GM19467 (cell line): ENCODE data around the gene FLCN.
"Not testable (repeated sequence)": the region's sequence is repeated elsewhere in the genome, so short reads cannot be mapped to it uniquely, and the experiment has no call there.

Experiments
- ATAC-seq: cut with Tn5 transposase; IDR thresholded peaks from one replicate; pipeline ENCODE4 v1.9.1; 2021; ENCODE audit warnings: mild to moderate bottlenecking, moderate library complexity; ENCODE audit not compliant: unreplicated experiment

The FLCN gene

GRCh38 chr17:17188586-17188985, 48.4 kb downstream of the FLCN start:
- no peak for ATAC-seq

GRCh38 chr17:17186551-17187505, 50.1 kb downstream of the FLCN start:
- ATAC-seq = no peak

DNA sequence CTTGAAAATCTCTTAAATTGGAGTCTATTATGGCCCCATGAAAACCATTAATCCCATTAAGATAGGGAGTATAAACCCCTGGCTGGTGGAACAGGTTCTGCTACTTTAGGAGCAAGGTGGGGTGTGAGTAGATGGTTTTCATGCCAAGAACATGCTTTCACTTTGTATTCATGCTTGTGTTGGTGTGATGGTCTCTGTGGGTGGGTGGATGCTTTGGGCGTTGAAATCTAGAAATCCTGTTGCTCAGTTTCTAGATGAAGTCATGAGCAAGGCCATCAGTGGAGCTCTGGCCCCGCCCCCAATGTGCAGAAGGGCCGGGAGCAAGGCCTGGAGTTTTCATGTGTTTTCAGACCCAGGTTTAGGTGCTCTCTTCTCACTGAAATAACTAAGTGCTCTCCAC, 50.9 kb downstream of the FLCN start:
- ATAC-seq = no peak

DNA sequence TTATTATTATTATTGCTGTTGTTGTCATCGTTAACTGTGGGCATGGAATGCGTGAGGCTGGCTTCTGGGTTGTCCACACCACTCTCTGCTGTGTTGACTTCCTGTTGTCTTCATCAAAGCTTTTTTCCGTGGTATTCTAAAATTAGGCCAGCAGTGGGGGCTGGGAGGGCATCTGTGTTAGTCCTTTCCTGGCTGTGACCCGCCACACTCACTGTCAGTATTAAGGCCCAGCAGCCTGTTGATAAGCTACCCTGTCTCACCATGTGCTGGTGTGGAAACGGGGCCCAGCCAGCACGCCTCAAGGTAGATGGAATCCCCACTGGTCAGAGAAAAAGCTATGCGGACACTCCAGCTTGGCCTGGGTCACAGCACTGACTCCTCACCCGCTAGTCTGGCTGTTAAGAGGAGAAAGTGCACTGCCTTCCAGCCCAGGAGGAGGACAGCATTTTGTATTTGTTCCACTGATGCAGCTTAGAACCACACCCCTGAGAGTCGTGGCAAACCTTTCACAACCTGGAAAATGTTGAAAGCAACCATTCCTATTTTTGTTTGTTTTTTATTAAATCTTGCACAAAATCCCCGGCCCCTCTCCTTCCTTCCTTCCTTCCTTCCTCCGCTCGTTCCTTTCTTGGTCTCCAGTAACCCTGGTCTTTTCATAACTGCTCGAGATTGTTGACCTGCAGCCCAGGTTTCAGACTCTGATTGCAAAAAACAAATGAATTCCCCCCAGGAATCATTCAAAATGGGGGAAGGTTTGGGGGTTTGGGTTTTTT, 51.8 kb downstream of the FLCN start:
- ATAC-seq = not testable (repeated sequence)

GRCh38 chr17:17183744-17184143, 53.2 kb downstream of the FLCN start:
- no peak for ATAC-seq

DNA sequence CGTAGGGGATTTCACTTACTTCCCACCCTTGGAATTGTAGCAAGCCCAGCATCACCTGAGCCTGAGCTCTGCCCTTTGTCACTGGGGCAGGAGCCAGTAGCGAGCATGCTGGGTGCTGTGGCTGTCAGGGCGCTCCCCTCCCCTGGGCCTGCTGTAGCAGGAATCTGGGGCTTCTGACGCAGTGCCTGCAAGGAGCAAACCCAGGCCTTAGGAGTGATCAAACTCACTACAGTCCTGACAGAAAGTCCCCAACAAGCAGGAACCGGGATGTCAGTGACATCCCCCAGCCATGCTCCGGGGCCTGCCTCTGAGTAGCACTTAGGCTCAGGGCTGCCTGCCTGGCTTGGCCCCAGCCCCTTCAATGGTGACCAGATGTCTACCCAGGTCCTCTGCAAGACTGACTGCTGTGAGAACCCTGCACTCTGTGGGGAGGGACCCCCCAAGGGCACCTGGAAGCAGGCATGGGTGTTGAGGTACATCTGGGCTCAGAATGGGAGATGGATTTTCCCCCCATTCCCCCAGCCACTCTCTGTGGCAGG, 54.3 kb downstream of the FLCN start:
- no peak for ATAC-seq

DNA sequence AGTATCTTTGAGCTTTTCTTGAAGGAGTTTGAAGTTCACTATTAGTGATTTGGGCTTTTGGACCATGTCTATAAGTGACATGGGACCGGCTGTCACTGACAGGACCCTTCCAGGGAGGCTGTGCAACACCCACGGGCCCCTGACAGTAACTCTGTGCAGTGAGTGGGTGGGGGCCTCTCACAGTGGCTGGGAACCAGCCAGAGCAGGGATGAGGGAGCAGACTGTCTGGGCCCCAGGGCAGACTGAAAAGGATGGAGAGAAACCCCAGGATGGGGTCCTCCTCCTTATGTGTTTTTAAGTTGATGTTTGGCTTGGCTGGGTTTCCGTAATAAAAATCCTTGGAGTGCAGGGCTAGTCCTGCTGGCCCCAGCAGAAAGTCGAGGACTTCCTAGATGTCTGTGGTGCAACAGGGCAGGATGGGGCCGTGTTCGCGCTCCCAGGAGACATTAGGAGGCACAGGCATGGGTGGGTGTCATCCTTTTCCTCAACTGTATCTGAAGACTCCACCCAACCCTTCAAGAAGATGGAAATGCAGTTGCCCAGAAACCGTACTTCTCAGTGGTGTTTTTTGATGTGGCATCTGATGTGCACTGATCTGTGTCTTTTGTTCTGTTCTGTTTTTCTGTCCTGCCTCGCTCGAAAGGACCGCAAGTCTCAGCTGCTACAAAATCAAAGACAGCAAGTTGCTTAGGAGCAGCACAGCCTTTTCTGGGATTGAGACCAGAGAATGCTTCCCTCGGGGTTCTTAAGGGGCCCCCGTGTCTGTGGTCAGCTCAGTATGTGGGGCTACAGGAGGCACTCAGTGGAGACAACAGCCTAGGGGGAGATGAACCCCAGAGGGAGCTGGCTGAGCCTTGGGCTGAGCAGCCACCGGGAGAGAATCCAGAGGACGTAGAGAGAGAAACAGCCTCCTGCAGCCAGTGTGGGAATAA, 55.0 kb downstream of the FLCN start:
- ATAC-seq = no peak

GRCh38 chr17:17180741-17181525, 56.0 kb downstream of the FLCN start:
- no peak for ATAC-seq

DNA sequence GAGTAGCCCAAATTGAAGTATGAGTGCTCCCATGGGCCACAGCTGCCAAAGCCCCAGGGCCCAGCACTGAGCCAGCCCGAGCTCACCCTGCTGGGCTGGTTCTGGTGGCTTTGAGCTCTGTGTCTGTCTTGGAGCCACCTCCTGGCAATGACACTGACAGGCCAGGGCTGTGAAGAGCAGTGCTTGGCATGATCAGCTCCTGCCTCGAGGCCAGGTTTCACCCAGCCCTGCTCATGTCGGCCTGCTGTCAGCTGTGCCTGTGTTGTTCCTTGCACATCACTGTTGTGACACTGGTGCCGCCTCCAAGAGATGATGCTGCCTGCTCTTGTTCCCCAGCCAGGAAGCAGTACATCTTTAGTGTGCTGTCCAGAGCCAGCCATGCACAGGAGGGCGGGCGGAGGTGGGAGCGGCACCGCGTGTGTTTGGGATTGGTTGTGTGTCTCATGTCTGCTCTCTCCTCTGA, 56.8 kb downstream of the FLCN start:
- ATAC-seq = no peak

DNA sequence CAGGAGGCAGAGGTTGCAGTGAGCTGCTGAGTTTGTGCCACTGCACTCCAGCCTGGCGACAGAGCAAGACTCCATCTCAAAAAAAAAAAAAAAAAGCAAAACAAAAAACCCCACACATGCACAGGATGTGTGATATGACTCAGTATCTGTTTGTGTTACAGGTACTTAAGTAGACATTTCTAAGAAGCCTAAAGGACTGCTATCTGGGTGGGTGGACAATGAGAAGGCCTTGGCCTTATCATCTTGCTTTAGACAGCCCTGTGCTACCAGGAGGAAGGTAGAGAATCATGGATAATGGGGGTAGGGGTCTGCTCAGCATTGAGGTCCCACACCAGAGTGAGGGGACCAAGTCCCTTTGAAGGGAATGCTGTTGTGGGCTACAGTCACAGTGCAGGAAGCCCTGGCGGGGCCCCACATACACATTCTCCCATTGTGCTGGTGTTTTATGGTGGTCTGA, 57.6 kb downstream of the FLCN start:
- ATAC-seq = no peak

GRCh38 chr17:17177176-17177575, 59.8 kb downstream of the FLCN start:
- no peak for ATAC-seq

GRCh38 chr17:17176341-17176740, 60.6 kb downstream of the FLCN start:
- ATAC-seq = no peak

GRCh38 chr17:17175917-17176316, 61.1 kb downstream of the FLCN start:
- ATAC-seq = no peak

DNA sequence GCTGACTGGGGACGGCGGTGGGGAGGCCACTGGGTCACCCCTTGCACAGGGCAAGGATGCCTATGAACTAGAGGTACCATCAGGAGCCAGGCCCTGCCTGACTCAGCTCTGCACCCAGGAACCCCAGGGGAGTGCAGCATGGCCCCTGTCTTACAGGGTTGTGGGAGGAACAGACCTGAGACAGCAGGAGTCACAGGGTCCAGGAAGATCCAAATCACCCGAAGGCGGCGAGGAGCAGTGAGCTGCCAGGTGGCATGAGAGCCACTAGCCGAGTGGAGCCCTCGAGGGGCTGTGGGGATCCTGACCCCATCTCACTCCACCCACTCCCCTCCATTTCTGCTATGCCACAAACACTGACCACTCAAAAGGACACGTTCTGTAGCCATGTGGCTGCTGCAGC, 61.6 kb downstream of the FLCN start:
- no peak for ATAC-seq

DNA sequence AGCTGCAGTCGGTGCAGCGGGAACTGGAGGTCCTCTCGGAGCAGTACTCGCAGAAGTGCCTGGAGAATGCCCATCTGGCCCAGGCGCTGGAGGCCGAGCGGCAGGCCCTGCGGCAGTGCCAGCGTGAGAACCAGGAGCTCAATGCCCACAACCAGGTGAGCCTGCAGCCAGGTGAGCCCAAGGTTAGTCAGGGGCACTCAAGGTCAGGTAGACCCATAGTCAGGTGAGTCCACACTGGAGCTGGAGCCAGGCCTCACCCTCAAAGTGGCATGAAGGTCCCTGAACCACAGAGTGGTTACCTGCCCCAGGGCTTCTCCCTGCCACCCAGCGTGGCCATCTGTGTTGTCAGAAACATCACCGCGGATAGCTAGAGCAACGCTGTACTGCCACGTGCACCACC, 63.0 kb downstream of the FLCN start:
- ATAC-seq = no peak

DNA sequence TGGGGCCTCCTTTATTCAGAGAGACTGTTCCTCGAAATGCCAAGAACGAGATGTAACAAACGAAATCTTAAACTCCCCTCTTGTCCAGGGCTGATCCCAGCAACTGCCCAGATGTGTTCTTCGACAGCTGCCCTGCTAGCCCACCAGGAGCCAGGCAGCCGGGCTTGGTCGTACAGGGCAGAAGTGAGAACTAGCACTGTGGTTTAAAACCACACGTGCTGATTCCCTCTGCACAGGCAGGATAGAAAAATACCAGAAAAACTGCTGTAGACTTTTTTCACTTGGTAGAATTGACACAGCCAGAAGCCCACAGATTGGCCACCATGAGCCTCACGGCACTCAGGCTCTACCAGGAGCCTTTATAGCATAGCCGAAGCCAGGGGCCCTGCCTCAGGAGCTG, 64.0 kb downstream of the FLCN start:
- no peak for ATAC-seq

GRCh38 chr17:17172001-17172939, 64.7 kb downstream of the FLCN start:
- no peak for ATAC-seq

DNA sequence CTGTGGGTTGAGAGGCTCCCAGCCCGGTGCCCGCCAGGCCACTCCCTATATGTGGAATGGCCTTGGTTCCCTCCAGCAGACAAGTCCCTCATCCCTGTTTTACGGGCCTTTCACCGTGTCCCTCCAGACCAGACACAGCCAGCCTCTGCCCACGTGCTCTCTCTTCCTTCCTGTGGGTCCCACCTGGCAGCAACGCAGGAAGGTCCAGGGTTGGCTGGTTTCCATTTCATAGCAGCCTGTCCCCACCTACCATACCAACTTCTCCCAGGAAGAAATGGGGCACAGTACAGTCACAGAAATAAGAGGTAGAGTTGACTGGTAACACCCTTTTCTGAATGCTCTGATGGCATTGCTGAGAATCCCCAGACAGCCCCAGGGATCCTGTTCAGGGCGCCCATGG, 65.8 kb downstream of the FLCN start:
- no peak for ATAC-seq
